IMR-90 (cell line): ENCODE data around the gene PXDC1.

Experiments
- CHD1 ChIP-seq: IDR thresholded peaks from 2 replicates; pipeline ENCODE4 v1.6.1; 2012; ENCODE audit warnings: low read depth, low read length, improper control_type of control experiment
- POLR2A ChIP-seq: IDR thresholded peaks from 2 replicates; pipeline ENCODE4 v1.6.1; 2012; ENCODE audit warnings: mild to moderate bottlenecking, low read depth, low read length
- RAD21 ChIP-seq: IDR thresholded peaks from 2 replicates; pipeline ENCODE4 v1.6.1; 2012; ENCODE audit warnings: low read length, improper control_type of control experiment
- RCOR1 ChIP-seq: IDR thresholded peaks from 2 replicates; pipeline ENCODE4 v1.6.1; 2012; ENCODE audit warnings: mild to moderate bottlenecking, low read length, improper control_type of control experiment; ENCODE audit not compliant: insufficient replicate concordance
- RFX5 ChIP-seq: IDR thresholded peaks from 2 replicates; pipeline ENCODE4 v1.8.0; 2012; ENCODE audit warnings: low read depth, mild to moderate bottlenecking, low read length, moderate library complexity

DNA sequence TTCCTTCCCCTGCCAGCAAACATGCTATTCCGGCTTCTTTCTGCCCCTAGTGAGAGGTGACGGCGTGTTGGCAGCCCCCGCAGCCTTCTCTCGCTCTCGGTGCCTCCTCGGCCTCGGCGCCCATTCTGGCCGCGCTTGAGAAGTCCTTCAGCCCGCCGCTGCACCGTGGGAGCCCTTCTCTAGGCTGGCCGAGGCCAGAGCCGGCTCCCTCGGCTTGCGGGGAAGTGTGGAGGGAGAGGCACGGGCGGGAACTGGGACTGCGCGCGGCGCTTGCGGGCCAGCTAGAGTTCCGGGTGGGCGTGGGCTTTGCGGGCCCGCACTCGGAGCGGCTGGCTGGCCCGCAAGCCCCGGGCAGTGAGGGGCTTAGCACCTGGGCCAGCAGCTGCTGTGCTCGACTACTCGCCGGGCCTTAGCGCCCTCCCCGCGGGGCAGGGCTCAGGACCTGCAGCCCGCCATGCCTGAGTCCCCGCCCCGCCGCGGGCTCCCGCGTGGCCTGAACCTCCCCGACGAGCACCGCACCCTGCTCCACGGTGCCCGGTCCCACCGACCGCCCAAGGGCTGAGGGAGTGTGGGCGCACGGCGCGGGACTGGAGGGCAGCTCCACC, 20.0 kb upstream of the PXDC1 start:
- TF ChIP-seq CHD1: no peak
- no peak for TF ChIP-seq POLR2A
- no peak for TF ChIP-seq RFX5
- no peak for TF ChIP-seq RAD21
- no peak for TF ChIP-seq RCOR1
